Keratinocyte (primary cell): ENCODE results near the gene NDOR1. TPM values are rescaled to one million over a fixed set of nuclear protein-coding genes. Genes with fewer than 3 reads are reported as not detected.

Experiments used
- DNase-seq: peaks from one replicate; pipeline ENCODE4 v3.0.0-alpha.2; 2011; ENCODE audit warnings: low read depth, missing footprints, low spot score
- FAIRE-seq: peaks from 2 replicates; lab custom pipeline; 2011; peaks lifted over from hg19 to GRCh38; lab: Jason Lieb, UNC
- H2AFZ ChIP-seq: 2 replicates; pipeline ENCODE4 v1.6.0; 2012; ENCODE audit warnings: low read length, control low read depth, inconsistent platforms; ENCODE audit not compliant: control insufficient read depth
- H3K27ac ChIP-seq: 2 replicates; pipeline ENCODE4 v1.5.1; 2011; ENCODE audit warnings: low read length; ENCODE audit not compliant: control insufficient read depth, insufficient read depth
- H3K27me3 ChIP-seq: 3 replicates; pipeline ENCODE4 v1.6.0; 2011; ENCODE audit warnings: low read length; ENCODE audit not compliant: control insufficient read depth, insufficient read depth; ENCODE audit errors: extremely low read depth
- H3K36me3 ChIP-seq, 2 experiments: 2 replicates in 1 of 2; 3 replicates in 1 of 2; pipeline ENCODE4 v1.5.1; 2011; ENCODE audit warnings: low read length in 2 of 2, mild to moderate bottlenecking in 1 of 2; ENCODE audit not compliant: control insufficient read depth in 2 of 2, insufficient read depth in 2 of 2; ENCODE audit errors: extremely low read depth in 1 of 2
- H3K4me1 ChIP-seq: 3 replicates; pipeline ENCODE4 v1.5.1; 2011; ENCODE audit warnings: low read length; ENCODE audit not compliant: control insufficient read depth, insufficient read depth; ENCODE audit errors: extremely low read depth
- H3K4me2 ChIP-seq: 3 replicates; pipeline ENCODE4 v1.6.0; 2011; ENCODE audit warnings: low read depth, low read length; ENCODE audit not compliant: control insufficient read depth, insufficient read depth; ENCODE audit errors: extremely low read depth
- H3K4me3 ChIP-seq, 3 experiments: fragments of 200-600 bp in 1 of 3; sonication (generic) in 1 of 3; 2 replicates in 2 of 3; 3 replicates in 1 of 3; pipeline ENCODE4 v1.5.1; 2011 to 2016; ENCODE audit warnings: low read length in 3 of 3, mild to moderate bottlenecking in 3 of 3, control low read depth in 2 of 3, inconsistent platforms in 1 of 3, low read depth in 1 of 3, mixed read lengths in 1 of 3, mixed run types in 1 of 3, moderate library complexity in 1 of 3; ENCODE audit not compliant: control insufficient read depth in 2 of 3, insufficient read depth in 2 of 3; ENCODE audit errors: extremely low read depth in 1 of 3
- H3K79me2 ChIP-seq: 2 replicates; pipeline ENCODE4 v1.6.0; 2012; ENCODE audit warnings: low read length; ENCODE audit not compliant: control insufficient read depth, insufficient read depth
- H3K9ac ChIP-seq: 3 replicates; pipeline ENCODE4 v1.6.0; 2011; ENCODE audit warnings: low read length; ENCODE audit not compliant: control insufficient read depth, insufficient read depth; ENCODE audit errors: extremely low read depth
- H3K9me1 ChIP-seq: 3 replicates; pipeline ENCODE4 v1.6.0; 2011; ENCODE audit warnings: low read length; ENCODE audit not compliant: control insufficient read depth, insufficient read depth; ENCODE audit errors: extremely low read depth
- H3K9me3 ChIP-seq: 2 replicates; pipeline ENCODE4 v1.5.1; 2012; ENCODE audit warnings: low read depth, low read length; ENCODE audit not compliant: control insufficient read depth
- H4K20me1 ChIP-seq: 3 replicates; pipeline ENCODE4 v1.6.0; 2011; ENCODE audit warnings: low read length; ENCODE audit not compliant: control insufficient read depth, insufficient read depth; ENCODE audit errors: extremely low read depth
- CTCF ChIP-seq, 3 experiments: IDR thresholded peaks in 1 of 3; conservative IDR thresholded peaks in 1 of 3; optimal IDR thresholded peaks in 1 of 3; 2 replicates in 2 of 3; 3 replicates in 1 of 3; pipeline versions ENCODE3 to v1.5.1; 2011; ENCODE audit warnings: low read length in 3 of 3, mild to moderate bottlenecking in 3 of 3, moderate library complexity in 2 of 3, control low read depth in 1 of 3, inconsistent platforms in 1 of 3; ENCODE audit not compliant: insufficient read depth in 2 of 3; ENCODE audit errors: extremely low read depth in 1 of 3
- EZH2 ChIP-seq: IDR thresholded peaks from one replicate; pipeline ENCODE4 v1.6.1; 2012; ENCODE audit warnings: inconsistent platforms, mild to moderate bottlenecking, low read length, moderate library complexity
- dilution Hi-C: fragments of 300-500 bp; cut with MboI; formaldehyde crosslinking; loops from one replicate; pipeline ENCODE4 v1.7.0; 2020; ENCODE audit warnings: low sequenced_read_pairs; ENCODE audit not compliant: extremely low pct_ligation_motif_present
- polyA plus RNA-seq, 5 experiments: library from polyadenylated mRNA; depleted of rRNA in 3 of 5; stranded (reverse) in 3 of 5; stranded (forward) in 1 of 5; unstranded in 1 of 5; fragments of >200 nt; gene quantifications; 1 replicate in 1 of 5; 2 replicates in 3 of 5; 3 replicates in 1 of 5; pipeline versions ENCODE4 v1.2.1 to v1.2.3, GENCODE V29; 2011 to 2012; ENCODE audit warnings: missing spikeins in 2 of 5, low read depth in 1 of 5, low replicate concordance in 1 of 5

Gene NDOR1
- polyA plus RNA-seq, 1 donor (not counting 4 experiments of a cell fraction or from before 2014, with no cell fraction given), result 3.9 TPM

GRCh38 chr9:137256362-137256761 lies 50.9 kb downstream of the NDOR1 start:
- peaks cover 8 to 22% of the 10 kb centered on the region in 2 experiments for H3K36me3 ChIP-seq
- FAIRE-seq, result no peak
- H2AFZ ChIP-seq, result no peak overlapping the region
- TF ChIP-seq EZH2, result no peak
- TF ChIP-seq CTCF (optimal IDR thresholded peaks at IDR 0.05 in 1 of 3, IDR thresholded peaks at IDR 0.05 in 1 of 3, conservative IDR thresholded peaks at IDR 0.05 in 1 of 3; ENCODE audit: extremely low read depth in 1 of 3, insufficient read depth in 2 of 3, low read length in 3 of 3), result no peak
- H3K4me3 ChIP-seq, result peak overlapping the region; percentile 70 to 97 (median 84)
- peaks cover 15% of the 10 kb centered on the region for H3K4me1 ChIP-seq
- no peaks in the 10 kb centered on the region for H3K27me3 ChIP-seq
- no peaks in the 10 kb centered on the region for H4K20me1 ChIP-seq
- no peaks in the 10 kb centered on the region for H3K9me3 ChIP-seq
- H3K27ac ChIP-seq, result no peak overlapping the region
- H3K9ac ChIP-seq, result peak overlapping the region; percentile 83
- H3K4me2 ChIP-seq, result peak overlapping the region; percentile 91
- H3K79me2 ChIP-seq, result peaks cover 26% of the 10 kb centered on the region
- dilution Hi-C loops, result no loop called here
- H3K9me1 ChIP-seq, result no peaks in the 10 kb centered on the region
- no peak for DNase-seq

- TF ChIP-seq EZH2 (no peak), CTCF (optimal IDR thresholded peaks at IDR 0.05 in 1 of 3, IDR thresholded peaks at IDR 0.05 in 1 of 3, conservative IDR thresholded peaks at IDR 0.05 in 1 of 3; ENCODE audit: extremely low read depth in 1 of 3, insufficient read depth in 2 of 3, low read length in 3 of 3) (no peak)
Measured at GRCh38 chr9:137256856-137257255, 51.4 kb downstream of the NDOR1 start.

More at GRCh38 chr9:137256856-137257255, 51.4 kb downstream of the NDOR1 start:
- Histone ChIP-seq H3K9me1 (no peaks in the 10 kb centered on the region), H4K20me1 (no peaks in the 10 kb centered on the region), H3K9ac (no peak overlapping the region), H2AFZ (no peak overlapping the region), H3K79me2 (peaks cover 26% of the 10 kb centered on the region), H3K4me3 (no peak overlapping the region), H3K27me3 (no peaks in the 10 kb centered on the region), H3K36me3 (peaks cover 8 to 22% of the 10 kb centered on the region in 2 experiments), H3K27ac (no peak overlapping the region), H3K9me3 (no peaks in the 10 kb centered on the region), H3K4me2 (peak overlapping the region; percentile 91), H3K4me1 (peaks cover 15% of the 10 kb centered on the region)
- FAIRE-seq, result no peak
- no peak for DNase-seq
- dilution Hi-C loops, result no loop called here
